Suppressor macrophage (primary cell): ENCODE results near the gene ZRANB1.
"Not testable (repeated sequence)": the region's sequence is repeated elsewhere in the genome, so short reads cannot be mapped to it uniquely, and the experiment has no call there.

Experiments used
- DNase-seq, 4 experiments: peaks; one replicate each; pipeline ENCODE4 v3.0.0-alpha.2; 2020 to 2022

ZRANB1 gene

DNA sequence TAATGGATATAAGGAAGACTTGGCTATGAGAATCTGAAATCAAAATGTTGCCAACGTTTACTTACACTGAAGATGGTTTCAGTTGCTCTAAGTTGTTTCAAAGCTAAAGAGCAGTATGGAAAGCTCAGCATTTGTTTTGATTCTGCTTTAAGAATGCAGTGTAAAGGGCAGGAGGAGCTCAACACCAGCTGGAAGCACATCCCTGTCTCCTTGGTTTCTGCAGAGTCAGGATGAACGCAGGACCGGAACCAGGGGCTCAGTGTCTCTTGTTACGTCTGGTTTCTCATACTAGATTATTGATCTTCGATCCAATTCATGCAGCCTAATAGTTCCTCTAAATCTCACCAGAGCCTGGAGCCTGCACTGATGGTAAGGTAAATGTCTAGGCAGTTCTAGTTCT lies 24.1 kb downstream of the ZRANB1 start:
- no peak for DNase-seq

GRCh38 chr10:124967255-124967654 lies 25.3 kb downstream of the ZRANB1 start:
- DNase-seq: no peak

DNA sequence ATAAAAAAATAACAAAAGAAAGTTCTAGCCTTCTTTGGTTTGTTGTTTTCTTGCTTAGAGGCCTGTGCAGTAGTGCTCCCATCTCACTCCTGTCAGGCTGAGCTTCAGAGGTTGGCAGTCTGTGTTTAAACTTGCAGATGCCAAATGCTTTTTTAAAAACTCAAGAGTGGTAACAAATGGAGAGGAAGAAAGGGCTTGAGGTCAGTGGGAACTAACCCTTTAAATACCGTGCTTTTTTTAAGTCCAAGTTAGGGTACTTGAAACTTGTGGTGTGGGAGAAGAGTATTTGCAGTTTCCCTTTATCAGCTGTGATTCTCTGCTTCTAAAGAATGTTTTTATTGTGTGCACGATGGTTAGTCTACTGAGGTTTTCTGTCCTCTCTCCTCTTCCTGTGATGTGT lies 29.4 kb downstream of the ZRANB1 start:
- no peak for DNase-seq

- no peak for DNase-seq
Observed at GRCh38 chr10:124972637-124973036, 30.7 kb downstream of the ZRANB1 start.

- no peak for DNase-seq
Observed at GRCh38 chr10:124974131-124974530, 32.2 kb downstream of the ZRANB1 start.

DNA sequence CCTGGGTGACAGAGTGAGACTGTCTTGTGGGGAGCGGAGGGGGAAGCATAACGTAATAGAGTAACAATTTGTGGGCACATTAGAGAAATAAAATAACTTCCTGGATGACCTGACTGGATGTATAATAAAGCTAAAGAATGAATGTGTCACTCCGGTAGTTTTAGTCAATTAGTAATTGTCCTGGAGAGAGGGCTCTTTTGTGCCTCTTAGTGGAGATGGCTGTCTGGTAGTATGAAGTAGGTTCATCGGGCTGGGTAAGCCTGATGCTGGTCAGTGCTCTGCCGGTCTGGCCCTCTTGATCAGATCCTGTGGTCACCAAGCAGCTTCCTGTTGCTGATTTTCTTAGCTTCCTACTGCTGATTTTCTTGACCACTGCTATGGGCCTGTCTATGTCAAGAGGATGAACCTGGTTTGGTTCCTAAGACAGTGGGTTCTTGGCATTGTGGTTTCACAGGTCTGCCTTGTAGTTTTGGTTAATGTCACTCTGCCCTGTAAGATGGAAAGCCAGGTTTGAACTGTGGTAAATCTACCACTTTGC lies 34.1 kb downstream of the ZRANB1 start:
- DNase-seq: peak in 3 of 4 experiments; percentile 16 to 29 (median 26)

GRCh38 chr10:124977161-124977560 lies 35.2 kb downstream of the ZRANB1 start:
- no peak for DNase-seq

GRCh38 chr10:124977648-124978375 lies 35.9 kb downstream of the ZRANB1 start:
- no peak for DNase-seq

GRCh38 chr10:124978376-124978725 lies 36.4 kb downstream of the ZRANB1 start:
- no peak for DNase-seq

- peak in 3 of 4 experiments; percentile 27 to 45 (median 42) for DNase-seq
Observed at GRCh38 chr10:124983321-124983720, 41.4 kb downstream of the ZRANB1 start.

DNA sequence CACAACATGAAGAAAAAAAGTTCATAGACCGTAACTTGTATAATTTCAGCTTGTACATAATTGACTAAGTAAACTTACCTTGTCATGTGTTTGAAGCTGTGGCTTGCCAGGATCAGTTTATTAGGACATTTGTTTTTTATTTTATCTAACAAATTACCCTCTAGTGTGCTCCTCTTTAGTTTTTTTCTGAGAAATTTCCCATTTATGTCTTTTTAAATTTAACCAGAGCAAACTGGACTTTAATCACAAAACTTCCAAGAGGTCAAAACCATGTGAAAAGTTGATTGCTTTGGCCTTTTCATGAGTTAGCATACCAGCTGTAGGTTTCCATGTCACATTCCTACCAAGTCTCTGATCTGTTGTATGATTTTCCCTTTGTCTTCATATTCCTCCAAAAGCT lies 42.5 kb downstream of the ZRANB1 start:
- DNase-seq: no peak

- DNase-seq: no peak
Observed at GRCh38 chr10:124985162-124985561, 43.2 kb downstream of the ZRANB1 start.

DNA sequence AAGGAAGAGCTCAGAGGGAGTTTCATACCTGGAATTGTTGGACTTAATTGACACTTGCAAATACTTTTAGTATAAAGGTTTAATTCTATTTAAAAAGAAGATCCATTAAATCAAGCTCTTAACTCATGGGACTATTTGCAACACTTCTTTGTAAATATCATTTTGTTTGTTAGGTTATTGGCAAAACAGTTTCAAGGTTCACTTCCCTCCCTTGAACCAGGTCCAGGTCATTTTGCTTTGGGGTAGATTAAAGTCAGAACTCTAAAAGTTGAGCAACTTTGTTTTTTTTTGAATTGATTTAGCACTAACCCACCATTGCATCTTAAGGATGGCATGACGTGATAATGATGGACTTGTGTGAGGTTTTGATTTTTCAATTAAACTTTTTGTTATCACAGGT lies 45.9 kb downstream of the ZRANB1 start:
- DNase-seq: no peak

GRCh38 chr10:124988753-124989152 lies 46.8 kb downstream of the ZRANB1 start:
- not testable (repeated sequence) for DNase-seq

GRCh38 chr10:124989526-124989925 lies 47.6 kb downstream of the ZRANB1 start:
- no peak for DNase-seq

- DNase-seq: no peak
Observed at GRCh38 chr10:124990671-124991625, 49.0 kb downstream of the ZRANB1 start.

DNA sequence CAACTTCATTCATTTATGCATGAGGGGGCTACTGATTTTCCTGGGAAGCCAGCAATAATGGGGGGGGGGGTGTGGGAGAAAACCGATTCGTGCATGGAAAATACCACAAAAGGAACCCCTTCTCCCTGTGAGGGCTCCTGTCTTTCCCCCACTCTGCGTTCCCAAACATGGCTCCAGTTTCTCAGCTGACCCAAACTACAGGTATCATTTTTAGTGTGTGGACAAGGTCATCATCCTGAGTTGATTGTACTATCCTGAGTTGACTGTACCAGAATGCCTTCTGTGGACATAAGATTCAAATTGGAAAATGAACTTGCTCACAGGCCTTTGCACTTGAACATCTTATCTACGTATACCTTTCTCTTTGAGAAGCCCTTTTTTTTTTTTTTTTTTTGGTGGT lies 49.9 kb downstream of the ZRANB1 start:
- DNase-seq: no peak

GRCh38 chr10:124992462-124993344 lies 50.8 kb downstream of the ZRANB1 start:
- peak; percentile 54 to 71 (median 62) for DNase-seq

GRCh38 chr10:124993345-124993708 lies 51.4 kb downstream of the ZRANB1 start:
- DNase-seq: no peak

DNA sequence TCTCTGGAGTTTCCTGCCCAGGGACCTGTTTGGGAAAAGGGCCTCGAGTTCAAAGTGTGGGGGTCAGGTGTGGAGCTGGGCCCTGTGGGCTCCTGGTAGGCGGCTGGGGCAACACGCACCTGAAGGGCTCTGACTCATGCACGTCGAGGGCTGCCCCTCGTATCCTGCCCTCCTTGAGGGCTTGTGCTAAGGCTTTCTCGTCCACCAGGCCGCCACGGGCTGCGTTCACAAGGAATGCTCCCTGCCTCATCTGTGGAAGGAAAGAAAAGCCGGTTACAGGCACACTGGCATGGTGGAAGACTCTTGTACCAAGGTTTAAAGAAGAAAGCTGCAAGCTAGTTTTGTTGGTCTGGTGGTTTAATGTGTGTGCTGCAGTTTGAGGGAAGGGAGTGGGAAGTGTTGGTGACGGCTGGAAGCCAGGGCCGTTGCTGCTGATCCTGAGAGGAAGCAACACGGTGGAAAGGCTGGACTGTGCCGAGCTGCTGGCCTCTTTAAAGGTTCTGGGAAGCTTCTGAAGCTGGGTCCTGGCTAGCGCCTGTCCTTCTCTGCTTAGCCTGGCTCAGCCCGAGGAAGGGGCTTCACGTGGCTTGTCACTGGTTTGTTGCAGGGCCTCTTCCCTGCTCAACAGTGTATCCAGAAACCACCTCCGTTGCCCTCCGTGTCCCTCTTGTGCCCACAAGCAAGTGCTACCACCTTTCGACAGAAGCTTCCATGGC lies 52.0 kb downstream of the ZRANB1 start:
- DNase-seq: no peak

DNA sequence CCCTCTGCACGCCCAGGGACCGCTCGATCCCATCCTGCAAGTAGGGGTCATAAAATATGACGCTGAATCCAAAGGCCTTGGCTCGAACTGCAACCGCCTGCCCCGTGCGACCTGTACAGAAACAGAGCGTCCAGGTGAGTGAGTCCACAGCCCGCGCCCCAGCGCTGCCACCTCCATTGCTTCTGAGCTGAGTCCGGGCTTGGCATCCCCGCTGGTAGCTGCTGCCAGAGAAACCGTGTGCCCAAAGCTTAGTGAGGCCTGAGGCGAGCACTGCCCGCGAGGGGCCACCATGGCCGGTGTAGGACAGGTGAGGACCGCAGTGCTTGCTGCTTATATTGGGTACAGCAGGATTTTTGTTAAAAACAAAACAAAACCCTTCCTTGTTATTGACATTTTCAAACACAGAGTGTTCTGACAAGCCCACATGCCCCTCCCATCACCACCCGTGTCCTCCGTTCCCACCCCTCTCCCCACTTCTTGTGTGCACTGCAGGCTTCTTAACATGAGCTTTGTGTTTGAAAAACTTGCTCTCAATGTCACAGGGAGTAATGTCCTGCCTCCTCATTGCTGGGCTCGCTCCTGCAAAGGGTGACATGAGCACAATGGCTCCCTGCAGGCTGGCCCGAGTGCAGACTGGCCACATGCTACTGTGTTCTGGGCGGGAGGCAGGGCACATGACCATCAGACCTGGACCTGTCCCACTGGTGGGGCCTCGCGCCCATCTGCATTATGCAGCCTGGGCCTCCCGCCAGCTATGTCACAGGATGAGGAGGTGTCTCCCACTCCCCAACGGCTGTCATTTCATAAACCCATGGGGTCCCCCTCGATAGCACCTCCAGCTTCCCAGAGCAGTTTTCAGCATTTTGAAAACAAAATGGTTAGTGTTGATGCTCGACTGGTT lies 52.9 kb downstream of the ZRANB1 start:
- no peak for DNase-seq
